Muscle layer of colon (tissue), 2 donors: ENCODE measurements around the gene ADAMTS2.
"Not testable (repeated sequence)": the region's sequence is repeated elsewhere in the genome, so short reads cannot be mapped to it uniquely, and the experiment has no call there.

Experiments used
- H3K27ac ChIP-seq: one replicate; pipeline ENCODE4 v1.7.0; 2013; ENCODE audit warnings: low read depth, mild to moderate bottlenecking, low read length, moderate library complexity
- H3K27me3 ChIP-seq, 2 donors: one replicate each; pipeline ENCODE4 v1.7.0; 2013; ENCODE audit warnings: low read length in 2 of 2, mild to moderate bottlenecking in 2 of 2; ENCODE audit not compliant: insufficient read depth in 2 of 2, control insufficient read depth in 1 of 2
- H3K36me3 ChIP-seq: one replicate; pipeline ENCODE4 v1.7.0; 2013; ENCODE audit warnings: mild to moderate bottlenecking, low read length; ENCODE audit not compliant: insufficient read depth
- H3K4me1 ChIP-seq: one replicate; pipeline ENCODE4 v1.7.0; 2013; ENCODE audit warnings: mild to moderate bottlenecking, low read length; ENCODE audit not compliant: insufficient read depth
- H3K4me3 ChIP-seq, 2 donors: one replicate each; pipeline ENCODE4 v1.7.0; 2013; ENCODE audit warnings: low read length in 2 of 2, low read depth in 1 of 2, mild to moderate bottlenecking in 1 of 2, moderate library complexity in 1 of 2
- H3K9ac ChIP-seq: one replicate; pipeline ENCODE4 v1.7.0; 2013; ENCODE audit warnings: low read length
- H3K9me3 ChIP-seq: one replicate; pipeline ENCODE4 v1.7.0; 2013; ENCODE audit warnings: mild to moderate bottlenecking, low read length
- donor health status: abdominal sarcoma.
- donor health status: Adenocarcinoma of cecum.

The ADAMTS2 gene

DNA sequence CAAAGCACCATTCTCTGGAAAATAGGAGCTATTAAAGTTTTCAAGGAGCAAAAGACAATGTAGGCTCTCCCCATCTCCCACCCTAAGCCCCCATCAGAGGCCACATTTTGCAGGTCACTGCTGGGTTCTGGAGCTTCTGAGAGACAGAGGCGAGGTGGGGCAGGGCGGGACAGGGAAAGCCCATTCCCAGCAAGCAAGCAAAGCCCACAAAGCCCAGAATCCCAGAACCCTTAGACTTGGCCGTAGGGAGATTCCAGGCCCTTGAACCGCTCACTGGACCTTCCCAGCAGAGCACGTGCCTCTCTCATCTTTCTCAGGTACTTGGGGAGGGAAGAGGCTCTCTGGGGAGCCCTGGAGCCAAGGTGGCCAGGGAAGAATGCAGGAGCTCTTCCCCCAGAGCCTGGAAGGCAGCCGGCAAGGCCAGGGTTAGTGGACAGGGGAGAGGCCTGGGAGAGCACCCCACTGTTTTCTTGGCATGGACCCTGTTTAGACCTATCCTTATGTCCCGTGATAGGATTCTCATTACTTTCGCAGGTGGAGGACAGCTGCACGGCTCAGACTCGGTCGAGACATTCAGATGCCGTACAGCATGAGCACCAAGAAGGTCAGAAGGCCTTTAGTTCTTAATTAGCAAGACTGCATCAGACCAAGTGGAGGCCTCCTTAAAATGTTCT, 232.7 kb downstream of the ADAMTS2 start:
- Histone ChIP-seq H3K27ac (no peak overlapping the region), H3K4me1 (no peaks in the 10 kb centered on the region), H3K4me3 (no peak overlapping the region), H3K27me3 (no peaks in the 10 kb centered on the region), H3K36me3 (no peaks in the 10 kb centered on the region), H3K9me3 (no peaks in the 10 kb centered on the region), H3K9ac (no peak overlapping the region)

GRCh38 chr5:179111267-179112207, 233.7 kb downstream of the ADAMTS2 start:
- H3K4me3 ChIP-seq, result no peak overlapping the region
- no peaks in the 10 kb centered on the region for H3K27me3 ChIP-seq
- no peak overlapping the region for H3K27ac ChIP-seq
- H3K4me1 ChIP-seq, result no peaks in the 10 kb centered on the region
- H3K36me3 ChIP-seq, result no peaks in the 10 kb centered on the region
- H3K9ac ChIP-seq, result no peak overlapping the region
- no peaks in the 10 kb centered on the region for H3K9me3 ChIP-seq

- Histone ChIP-seq H3K9ac (no peak overlapping the region), H3K27me3 (no peaks in the 10 kb centered on the region), H3K4me1 (no peaks in the 10 kb centered on the region), H3K27ac (no peak overlapping the region), H3K36me3 (no peaks in the 10 kb centered on the region), H3K4me3 (no peak overlapping the region), H3K9me3 (no peaks in the 10 kb centered on the region)
Measured at GRCh38 chr5:179110528-179110927, 234.7 kb downstream of the ADAMTS2 start.

DNA sequence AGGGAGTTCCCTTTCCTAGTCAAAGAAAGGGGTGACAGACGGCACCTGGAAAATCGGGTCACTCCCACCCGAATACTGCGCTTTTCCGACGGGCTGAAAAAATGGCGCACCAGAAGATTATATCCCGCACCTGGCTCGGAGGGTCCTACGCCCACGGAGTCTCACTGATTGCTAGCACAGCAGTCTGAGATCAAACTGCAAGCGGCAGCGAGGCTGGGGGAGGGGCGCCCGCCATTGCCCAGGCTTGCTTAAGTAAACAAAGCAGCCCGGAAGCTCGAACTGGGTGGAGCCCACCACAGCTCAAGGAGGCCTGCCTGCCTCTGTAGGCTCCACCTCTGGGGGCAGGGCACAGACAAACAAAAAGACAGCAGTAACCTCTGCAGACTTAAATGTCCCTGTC, 244.0 kb downstream of the ADAMTS2 start:
- not testable (repeated sequence) for H3K27ac ChIP-seq, H3K27me3 ChIP-seq, H3K4me3 ChIP-seq, H3K4me1 ChIP-seq, H3K9ac ChIP-seq, H3K36me3 ChIP-seq
- H3K9me3 ChIP-seq, result peaks cover 24% of the 10 kb centered on the region

GRCh38 chr5:179089502-179089901, 255.8 kb downstream of the ADAMTS2 start:
- Histone ChIP-seq H3K4me3 (peak overlapping the region in 1 of 2 donors; percentile 2), H3K9me3 (peaks cover 37% of the 10 kb centered on the region)

GRCh38 chr5:179080724-179081123, 264.5 kb downstream of the ADAMTS2 start:
- H3K4me3 ChIP-seq, result peak overlapping the region in 1 of 2 donors; percentile 5
- no peak overlapping the region for H3K27ac ChIP-seq
- H3K36me3 ChIP-seq, result peaks cover 41% of the 10 kb centered on the region
- no peak overlapping the region for H3K9ac ChIP-seq
- H3K27me3 ChIP-seq, result no peaks in the 10 kb centered on the region
- peaks cover 88% of the 10 kb centered on the region for H3K9me3 ChIP-seq
- H3K4me1 ChIP-seq, result no peaks in the 10 kb centered on the region

More at GRCh38 chr5:179089502-179089901, 255.8 kb downstream of the ADAMTS2 start:
- H3K27me3 ChIP-seq, result no peaks in the 10 kb centered on the region
- H3K36me3 ChIP-seq, result no peaks in the 10 kb centered on the region
- no peaks in the 10 kb centered on the region for H3K4me1 ChIP-seq
- no peak overlapping the region for H3K9ac ChIP-seq
- no peak overlapping the region for H3K27ac ChIP-seq

GRCh38 chr5:179079165-179079987, 265.9 kb downstream of the ADAMTS2 start:
- Histone ChIP-seq H3K27me3 (no peaks in the 10 kb centered on the region), H3K36me3 (peaks cover 46% of the 10 kb centered on the region), H3K9me3 (peaks cover 88% of the 10 kb centered on the region), H3K9ac (no peak overlapping the region), H3K27ac (no peak overlapping the region), H3K4me1 (no peaks in the 10 kb centered on the region), H3K4me3 (peak overlapping the region in 1 of 2 donors; percentile 52)

GRCh38 chr5:179065703-179066102, 279.6 kb downstream of the ADAMTS2 start:
- no peak overlapping the region for H3K9ac ChIP-seq
- H3K9me3 ChIP-seq, result peaks cover 19% of the 10 kb centered on the region
- H3K27me3 ChIP-seq, result no peaks in the 10 kb centered on the region
- H3K27ac ChIP-seq, result no peak overlapping the region
- no peak overlapping the region for H3K4me3 ChIP-seq
- H3K36me3 ChIP-seq, result peaks cover 47% of the 10 kb centered on the region
- peaks cover 11% of the 10 kb centered on the region for H3K4me1 ChIP-seq

DNA sequence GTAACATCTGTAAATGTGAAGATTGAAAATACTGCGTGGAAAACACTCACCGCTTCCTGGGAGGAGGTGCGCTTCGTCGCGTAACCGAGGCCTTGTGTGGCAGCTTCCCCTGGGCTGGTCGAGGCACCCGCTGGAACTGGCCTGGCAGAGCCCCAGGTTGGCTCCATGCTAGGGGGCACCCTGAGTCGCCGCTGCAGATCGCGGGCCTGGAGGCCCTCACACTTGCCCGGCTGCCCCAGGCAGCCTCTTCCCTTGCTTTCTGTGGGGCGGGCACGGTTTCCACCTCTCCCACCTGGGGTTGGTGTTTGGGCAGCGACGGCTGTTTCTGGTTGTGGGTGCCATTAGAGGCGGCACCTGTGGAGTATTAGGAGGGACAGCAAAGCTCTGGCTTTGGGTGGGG, 284.2 kb downstream of the ADAMTS2 start:
- Histone ChIP-seq H3K36me3 (peaks cover 18% of the 10 kb centered on the region), H3K4me3 (peak overlapping the region; percentile 60 to 99), H3K27me3 (no peaks in the 10 kb centered on the region), H3K9ac (peak overlapping the region; percentile 70), H3K27ac (no peak overlapping the region), H3K9me3 (peaks cover 5% of the 10 kb centered on the region), H3K4me1 (peaks cover 11% of the 10 kb centered on the region)
